Endometrial microvascular endothelial cells (primary cell): Measurements from ENCODE around the gene SH3GLB2. TPM values are rescaled to one million over a fixed set of nuclear protein-coding genes. Genes with fewer than 3 reads are reported as not detected.
"Not testable (repeated sequence)": the region's sequence is repeated elsewhere in the genome, so short reads cannot be mapped to it uniquely, and the experiment has no call there.

Source experiments
- in situ Hi-C: cut with HindIII; loops from 2 replicates; pipeline ENCODE4 v1.10.0; 2017; ENCODE audit warnings: low sequenced_read_pairs, low pct_unique_long_range_greater_than_20kb; ENCODE audit errors: inconsistent ontology term
- total RNA-seq: library from RNA; depleted of rRNA; stranded (reverse); fragments of >200 nt; gene quantifications from one replicate; pipeline ENCODE4 v1.2.3, GENCODE V29; 2015; ENCODE audit errors: inconsistent ontology term

SH3GLB2 gene
- total RNA-seq, 1 donor from 2014 or later: 59.8 TPM

DNA sequence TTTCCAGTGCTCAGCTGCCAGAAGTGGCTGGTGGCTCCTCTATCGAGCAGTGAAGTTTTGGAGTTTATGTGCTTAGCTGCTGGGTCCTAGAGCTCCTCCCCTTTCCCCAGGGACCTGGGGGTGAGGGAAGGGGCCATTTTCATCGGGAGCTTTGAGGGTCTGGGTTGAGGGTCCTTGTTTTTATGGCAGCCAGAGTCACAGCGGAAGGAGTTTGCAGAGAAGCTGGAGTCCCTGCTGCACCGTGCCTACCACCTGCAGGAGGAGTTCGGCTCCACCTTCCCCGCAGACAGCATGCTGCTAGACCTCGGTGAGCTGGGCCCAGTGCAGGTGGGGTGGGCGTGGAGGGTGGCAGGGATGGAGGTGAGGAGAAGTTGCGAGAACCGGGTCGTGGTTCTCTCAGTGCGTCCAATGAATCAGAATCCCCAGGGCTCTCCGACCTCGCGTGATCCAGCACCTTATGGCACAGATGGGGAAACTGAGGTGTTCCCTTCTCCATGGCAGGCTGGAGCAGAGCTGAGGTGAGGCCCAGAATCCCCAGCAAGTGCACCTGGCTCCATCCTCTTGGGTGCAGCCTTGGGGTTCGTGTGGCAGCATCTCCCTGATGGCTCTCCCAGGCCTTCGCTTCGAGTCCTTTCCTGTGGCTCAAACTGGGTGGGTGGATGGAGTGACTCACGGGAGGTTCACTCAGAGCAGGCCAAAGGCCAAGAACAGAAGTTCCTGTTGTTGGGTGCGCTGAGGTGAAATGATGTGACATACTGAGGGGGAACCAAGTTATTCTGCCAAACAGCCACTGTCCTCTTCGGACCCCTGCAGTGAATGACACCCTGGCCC lies 31.0 kb upstream of the SH3GLB2 start:
- in situ Hi-C loops: no loop called here

DNA sequence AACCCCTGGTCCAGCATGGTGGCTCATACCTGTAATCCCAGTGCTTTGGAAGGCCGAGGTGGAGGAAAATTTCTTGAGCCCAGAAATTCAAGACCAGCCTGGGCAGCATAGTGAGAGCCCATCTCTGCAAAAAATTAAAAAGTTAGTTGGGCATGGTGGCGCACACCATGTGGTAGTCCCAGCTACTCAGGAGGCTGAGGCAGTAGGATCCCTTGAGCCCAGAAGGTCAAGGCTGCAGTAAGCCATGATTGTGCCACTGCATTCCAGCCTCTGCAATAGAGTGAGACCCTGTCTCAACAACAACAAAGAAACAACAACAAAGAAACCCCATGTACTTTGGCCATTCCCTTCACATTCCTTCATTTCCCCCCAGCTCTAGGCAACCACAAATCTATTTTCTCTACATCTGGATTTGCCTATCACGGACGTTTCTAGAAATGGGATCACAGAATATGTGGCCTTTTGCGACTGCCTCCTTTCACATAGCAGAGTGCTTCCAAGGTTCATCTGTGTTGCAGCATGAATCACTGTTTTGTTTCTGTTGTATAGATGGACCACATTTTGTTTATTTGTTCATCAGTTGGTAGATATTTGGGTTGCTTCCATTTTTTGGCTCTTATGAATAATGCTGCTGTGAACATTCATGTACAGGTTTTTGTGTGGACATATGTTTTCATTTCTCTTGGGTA lies 26.2 kb upstream of the SH3GLB2 start:
- in situ Hi-C loops: no loop called here

DNA sequence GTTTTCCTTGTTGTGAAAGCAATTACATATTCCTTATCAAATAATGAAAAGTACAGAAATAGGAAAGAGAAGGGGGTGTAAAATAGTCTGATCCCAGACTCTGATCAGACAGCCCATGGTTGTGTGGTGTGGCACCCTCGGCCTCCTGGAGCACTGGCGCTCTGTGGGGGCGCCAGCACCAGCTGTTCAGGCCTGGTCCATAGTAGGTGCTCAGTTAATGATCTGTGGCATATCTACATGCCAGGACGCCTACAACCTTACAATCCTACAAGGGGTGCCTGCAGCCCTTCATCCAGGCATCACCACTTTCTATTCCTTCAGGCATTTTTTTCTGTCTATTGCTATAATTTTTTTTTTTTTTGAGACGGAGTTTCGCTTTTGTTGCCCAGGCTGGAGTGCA lies 24.9 kb upstream of the SH3GLB2 start:
- in situ Hi-C loops: no loop called here

DNA sequence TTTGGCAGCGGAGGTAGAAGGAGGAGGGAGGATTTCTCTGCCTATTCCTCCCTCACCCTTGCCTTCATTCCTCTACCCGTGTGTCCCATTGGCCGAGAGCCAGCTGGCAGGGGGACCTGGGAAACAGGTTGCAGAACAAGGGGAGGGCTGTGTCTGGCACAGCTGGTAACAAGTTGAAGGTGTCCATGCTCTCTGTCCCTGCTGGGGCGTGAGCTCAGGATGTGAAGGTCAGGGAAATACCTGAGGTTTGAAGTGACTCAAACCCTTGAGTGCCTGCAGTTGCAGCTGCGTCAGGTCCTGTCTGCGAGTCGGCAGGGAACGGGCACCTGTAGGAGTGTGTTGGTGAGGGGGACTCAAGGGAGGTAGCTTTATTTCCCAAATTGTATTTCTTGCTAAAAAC lies 24.5 kb upstream of the SH3GLB2 start:
- in situ Hi-C loops: no loop called here

DNA sequence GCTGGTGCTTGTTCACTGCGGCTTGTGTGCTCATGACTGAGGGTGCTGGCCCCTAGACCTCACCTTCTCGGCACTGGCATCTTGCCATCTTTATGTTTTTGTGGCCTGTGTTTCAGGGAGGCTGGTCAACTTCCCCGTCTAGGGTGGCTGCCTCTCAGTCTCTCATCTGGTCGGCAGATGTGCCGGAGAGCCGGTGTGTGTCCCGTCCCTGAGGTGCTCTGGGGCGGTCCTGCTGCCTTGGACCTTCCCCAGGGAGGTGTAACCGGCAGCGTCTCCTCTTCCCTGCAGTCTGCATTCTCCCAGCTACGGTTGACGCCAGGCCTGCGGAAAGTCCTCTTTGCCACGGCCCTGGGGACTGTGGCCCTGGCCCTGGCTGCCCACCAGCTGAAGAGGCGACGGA lies 13.9 kb upstream of the SH3GLB2 start:
- in situ Hi-C loops: no loop called here

DNA sequence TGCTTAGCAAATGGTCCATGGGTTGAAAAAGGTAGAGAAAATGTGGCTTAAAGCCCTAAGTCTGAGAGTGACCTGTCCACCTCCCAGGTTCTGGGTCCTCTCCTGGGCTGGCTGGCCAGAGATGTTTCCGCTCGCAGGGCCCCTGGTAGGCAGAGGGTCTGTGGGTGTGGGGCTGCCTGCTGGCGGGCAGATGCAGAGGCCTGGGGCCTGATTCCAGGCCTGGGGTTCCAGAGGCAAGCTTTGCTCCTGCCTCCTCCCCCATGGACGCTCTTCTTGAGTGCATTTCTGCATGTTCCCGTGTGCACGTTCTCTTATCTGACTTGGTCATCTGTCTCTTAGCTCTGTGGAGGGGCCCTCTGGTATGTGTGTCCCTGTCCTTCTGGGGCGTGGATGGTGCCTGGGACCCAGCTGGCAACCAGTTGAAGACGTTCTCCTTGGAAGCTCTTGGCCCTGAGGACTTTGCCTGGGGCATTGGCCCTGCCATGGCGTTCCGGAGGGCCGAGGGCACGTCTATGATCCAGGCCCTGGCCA lies 12.0 kb upstream of the SH3GLB2 start:
- in situ Hi-C loops: no loop called here

DNA sequence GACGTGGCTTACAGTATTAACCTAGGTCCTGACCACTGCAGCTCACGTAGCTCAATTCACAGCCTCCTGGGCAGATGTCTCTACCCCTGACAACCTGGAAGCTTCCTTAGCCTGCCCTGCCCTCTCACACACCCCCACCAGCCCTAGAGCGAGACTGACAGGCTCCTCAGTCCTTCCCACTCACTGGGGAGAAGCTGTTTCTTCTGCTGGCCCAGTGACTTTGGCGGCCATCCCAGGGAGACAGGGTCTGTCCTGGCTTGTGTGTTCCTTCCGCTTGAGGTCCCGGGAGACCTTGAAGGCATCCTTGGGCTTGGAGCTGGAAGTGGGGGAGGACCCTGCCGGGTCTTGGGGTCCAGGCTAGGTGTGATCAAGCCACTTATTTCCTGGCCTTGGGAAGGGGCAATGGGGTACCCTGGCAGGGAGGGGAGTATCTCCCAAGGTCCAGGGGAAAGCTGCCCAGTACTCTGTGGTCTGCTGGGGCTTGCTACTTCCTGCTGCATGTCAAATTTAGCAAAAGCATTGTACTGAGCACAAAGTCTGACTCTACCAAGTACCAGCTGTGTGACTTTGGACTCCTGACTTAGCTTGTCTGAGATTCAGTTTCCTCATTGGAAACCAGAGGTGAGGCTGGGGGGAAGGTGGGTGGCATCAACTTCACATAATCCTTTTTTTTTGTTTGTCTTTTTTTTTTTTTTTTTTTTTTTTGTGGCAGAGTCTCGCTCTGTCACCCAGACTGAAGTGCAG lies 10.2 kb upstream of the SH3GLB2 start:
- in situ Hi-C loops: no loop called here

DNA sequence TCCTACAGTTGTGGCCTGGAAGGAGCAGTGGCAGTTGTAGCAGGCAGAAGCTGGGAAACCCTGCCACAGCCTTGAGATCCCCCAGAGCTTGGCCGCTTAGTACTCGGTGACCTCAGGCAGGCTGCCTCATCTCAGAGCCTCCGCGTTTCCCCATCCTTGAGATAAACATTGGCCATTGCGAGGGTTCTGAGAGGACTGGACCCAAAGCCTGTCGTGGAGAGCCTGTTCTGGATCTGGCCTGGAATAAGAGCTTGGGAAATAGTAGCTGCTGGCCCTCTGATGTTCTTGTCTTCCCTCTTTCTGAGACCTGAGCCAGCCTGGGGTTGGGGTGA lies 9.6 kb upstream of the SH3GLB2 start:
- in situ Hi-C loops: no loop called here

DNA sequence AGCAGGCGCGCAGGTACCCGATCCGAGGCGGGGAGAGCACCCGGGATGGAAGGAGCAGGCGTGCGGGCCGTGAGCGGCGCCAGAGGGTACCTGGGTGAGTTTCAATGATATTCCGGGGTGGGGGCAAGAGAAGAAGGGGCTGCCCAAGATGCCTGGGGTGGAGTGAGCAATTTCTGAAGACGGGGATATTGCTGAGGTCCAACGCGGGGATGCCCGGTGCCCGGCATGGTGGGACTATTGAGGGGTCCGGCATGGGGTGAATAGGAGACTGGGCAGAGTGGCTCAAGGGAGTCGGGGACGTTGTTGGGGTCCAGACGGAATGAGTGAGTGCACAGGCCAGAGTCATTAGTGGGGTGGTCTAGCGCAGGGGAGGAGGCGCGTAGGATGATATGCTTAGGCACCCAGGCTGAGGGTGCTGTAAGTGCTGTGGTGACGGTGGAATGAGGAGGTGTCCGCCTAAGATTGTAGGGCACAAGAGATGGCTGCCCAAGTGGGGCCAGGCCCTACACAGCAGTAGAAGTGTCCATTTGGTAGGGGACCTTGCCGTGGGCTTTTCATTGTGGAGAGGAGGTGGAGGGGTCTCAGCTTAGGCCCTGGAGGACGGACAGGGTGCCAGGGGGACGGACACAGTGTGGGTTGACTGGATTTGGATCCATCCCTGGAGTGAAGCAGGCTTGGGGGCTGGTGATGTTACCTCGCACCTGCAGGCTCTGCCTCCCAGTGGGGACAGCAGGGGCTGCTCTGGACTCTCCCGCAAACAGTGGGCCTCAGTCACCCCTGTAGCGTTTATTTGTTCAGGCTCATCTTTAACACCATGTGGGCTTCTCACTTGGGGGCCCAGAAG lies 9.0 kb upstream of the SH3GLB2 start:
- in situ Hi-C loops: no loop called here

DNA sequence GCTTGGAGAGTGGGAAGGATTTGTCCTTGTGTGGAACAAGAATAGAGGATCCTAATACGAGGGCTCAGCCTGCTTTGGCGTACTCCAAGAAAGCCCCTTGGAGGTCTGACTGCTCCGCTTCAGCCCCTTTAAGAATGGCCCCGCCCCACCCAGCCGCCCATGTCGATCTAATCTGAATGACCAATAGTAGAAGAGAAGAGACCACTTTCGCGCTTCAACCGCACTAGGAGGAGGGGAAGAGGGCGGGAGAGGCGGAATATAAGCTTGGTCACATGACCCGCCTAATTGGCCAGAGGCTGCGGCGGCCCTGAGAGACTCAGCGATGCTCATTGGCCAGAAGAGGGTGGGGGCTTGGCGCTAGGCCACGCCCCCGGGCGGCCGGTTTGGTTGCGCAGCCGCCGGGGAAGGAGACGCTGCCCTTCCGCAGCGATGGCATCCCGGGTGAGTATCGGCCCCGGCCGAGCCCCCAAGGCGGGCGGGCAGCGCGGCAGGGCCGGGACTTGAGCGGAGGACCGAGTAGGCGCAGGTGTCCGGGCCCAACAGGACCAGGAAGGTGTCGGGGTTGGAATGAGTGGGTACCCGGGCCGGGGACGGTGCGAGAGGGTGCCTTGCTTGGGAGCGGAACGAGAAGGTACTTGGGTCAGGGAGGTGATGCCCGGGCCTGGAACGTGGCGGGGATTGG lies 8.3 kb upstream of the SH3GLB2 start, which contains the start of gene MIGA2:
Gene MIGA2 (plus strand): TSS at position 386 of the 682 bp plus-strand sequence. CDS start 3,969 bp downstream, outside the sequence.
- in situ Hi-C loops: no loop called here

DNA sequence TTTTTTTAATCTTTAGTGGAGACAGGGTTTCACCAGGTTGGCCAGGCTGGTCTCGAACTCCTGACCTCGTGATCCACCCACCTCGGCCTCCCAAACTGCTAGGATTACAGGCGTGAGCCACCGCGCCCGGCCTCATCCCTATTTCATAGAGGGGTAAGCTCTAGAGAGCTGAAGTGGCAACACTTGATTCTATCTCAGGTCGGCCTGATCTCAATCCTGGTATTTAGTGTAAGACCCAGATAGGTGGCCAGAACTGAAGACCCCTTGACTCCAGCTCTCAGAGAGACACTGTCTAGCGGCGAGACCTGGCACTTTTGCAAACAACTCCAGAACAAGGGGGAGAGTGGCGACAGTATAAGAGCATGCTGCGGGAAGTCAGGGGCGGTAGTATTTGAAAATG lies 7.7 kb upstream of the SH3GLB2 start:
- in situ Hi-C loops: not testable (repeated sequence)

DNA sequence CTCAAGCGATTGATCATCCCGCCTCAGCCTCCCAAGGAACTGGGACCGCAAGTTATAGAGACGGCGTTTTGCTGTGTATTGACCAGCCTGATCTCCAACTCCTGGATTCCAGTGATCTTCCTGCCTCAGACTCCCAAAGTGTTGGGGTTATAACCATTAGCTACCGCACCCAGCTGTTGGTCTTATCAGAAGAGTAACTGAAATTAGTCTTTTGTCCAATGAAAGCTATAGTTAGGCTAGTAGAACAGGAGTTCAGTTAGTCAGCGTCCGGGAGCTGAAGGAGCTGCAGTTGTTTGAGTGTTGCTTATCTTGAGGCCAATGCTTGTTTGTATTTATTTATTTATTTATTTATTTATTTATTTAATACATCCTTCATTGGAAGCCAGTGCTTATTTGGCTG lies 5.1 kb upstream of the SH3GLB2 start:
- in situ Hi-C loops: no loop called here

DNA sequence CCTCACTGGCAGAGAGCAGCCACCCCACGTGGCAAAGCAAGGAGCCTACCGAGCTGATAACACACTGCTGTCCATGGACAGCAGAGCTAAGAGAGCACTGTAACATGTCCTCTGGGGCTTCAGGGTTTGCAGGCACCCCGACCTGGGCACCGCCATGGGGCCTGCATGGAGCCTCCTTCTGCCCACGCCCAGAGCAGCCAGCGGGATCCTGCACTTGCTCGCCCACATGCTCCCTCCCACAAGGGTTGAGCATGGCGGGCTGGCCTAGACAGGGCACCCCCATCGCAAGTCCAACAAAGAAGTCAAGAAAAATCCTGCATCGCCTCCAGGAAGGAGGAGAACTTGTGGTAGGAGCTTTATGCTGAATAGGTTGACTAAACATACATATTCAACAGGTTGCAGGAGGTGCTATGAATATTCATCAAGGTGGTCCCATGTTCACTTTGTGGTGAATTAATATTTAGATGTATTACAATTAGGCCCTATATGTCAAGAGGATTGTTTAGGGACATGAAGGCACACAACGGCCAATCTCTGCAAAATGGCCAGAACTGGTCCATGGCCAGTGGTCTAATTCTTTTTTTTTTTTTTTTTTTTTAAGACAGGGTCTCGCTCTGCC lies 4.5 kb upstream of the SH3GLB2 start:
- in situ Hi-C loops: no loop called here

DNA sequence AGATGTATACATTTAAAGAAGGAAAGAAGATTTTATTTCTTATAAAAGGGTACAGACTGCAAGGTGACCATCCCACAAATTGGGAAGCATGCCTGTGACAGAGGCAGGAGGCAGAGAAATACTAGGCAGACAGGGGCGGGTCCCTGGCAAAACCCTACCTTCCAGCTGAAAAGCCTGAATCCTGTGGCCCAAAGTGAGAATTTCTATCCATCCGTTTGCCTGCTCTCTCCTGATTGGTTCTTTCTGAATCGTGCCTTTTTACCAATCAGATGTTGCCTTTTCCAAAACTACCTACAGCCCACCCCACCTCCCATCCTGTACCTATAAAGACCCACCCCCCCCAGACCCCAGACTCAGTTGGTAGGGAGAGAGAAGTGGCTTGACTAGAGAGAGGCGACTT lies 3.4 kb upstream of the SH3GLB2 start:
- in situ Hi-C loops: no loop called here

DNA sequence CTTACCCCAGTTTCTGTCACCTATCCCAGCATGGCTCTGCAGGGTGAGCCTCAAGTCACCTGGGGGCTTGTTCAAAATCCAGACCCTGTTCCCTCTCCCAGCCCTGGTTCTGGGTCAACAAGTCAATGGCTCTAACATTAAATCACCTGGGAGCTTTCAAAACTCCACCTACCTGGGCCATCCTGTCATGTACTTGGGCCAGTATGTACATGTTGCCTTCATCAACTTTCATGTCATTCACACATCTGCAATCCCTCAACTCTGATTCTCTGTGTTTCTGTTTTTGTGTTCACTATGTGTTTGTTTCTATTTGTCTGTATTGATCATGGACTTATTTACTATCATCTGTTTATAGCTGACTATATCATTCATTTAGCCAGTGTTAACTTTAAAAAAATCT lies 2.1 kb upstream of the SH3GLB2 start:
- in situ Hi-C loops: no loop called here

DNA sequence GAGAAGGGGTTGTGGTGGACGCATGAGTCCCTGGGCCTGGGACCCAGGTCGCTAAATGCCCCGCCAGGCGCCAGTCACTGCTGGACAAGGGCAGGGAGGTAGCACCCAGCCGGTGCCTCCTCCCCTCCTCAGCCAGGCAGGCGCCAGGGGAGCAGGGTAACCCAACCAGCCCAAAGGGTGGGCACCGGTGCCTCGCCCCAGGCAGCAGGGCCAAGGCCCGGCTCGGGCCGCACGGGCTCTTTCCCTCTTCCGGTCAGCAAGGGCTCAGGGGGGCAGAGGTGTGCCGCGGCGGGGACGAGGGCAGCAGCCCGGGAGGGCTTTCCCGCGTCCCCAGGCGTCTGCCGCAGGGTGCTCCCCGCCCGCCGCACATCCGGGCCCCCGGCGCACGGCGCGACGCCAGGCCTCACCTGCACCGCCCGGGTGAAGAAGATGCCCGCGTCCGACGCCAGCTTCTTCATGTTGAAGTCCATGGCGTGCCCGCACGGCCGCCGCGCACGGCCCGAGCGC lies 393 bp downstream of the SH3GLB2 start:
- in situ Hi-C loops: no loop called here

DNA sequence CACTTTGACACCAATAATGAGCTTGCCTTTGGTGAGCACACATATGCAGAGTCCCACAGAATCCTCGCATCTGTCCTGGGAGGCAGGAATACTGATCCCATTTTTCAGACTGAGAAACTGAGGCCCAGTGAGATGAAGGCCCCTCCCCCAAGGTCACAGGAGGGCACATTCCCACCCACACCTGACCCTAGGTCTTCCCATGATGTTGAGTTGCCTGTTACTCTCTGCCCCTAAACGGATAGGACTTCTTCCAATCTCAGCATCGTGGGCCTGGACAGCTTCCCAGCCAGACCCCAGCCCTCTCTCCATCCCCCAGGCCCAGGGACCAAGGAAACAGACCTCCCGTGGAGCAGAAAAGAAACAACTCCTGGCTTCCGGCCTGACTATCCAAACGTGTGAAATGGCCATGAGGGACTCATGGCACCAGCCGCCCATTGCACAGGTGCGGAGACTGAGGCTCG lies 877 bp downstream of the SH3GLB2 start:
- in situ Hi-C loops: no loop called here
